UCSD-AML1 (cell line): Measurements from ENCODE around the gene IGFN1.

ENCODE experiments used
- DNase-seq: peaks from one replicate; lab custom pipeline; 2025; ENCODE audit not compliant: unreplicated experiment; lab: John Stamatoyannopoulos, UW

IGFN1 gene

DNA sequence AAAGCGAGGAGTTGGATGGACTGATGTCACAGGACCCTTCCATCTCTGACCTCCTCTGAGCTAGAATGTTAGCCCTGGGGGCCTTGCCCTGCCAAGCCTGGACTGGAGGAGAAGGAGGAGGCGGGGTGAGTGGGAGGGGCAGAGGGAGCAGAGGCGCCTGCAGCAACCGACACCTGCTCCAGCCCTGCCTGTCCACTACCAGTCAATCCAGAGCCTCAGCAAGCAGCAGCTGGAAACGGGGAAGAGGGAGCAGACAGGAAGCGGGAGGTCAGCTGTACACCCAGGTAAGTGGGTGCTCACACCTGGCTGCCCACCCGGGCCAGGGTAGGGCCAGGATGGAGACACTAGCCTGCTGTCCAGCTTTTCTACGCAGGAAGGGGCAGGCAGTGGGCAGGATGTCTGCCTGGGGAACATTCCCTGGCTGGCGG, at the start of gene IGFN1:
Gene IGFN1, plus strand, starts transcription at position 201 of the 428 bp plus-strand sequence. CDS start 2,470 bp downstream, outside the sequence.
- DNase-seq, result no peak

GRCh38 chr1:201140941-201141260, 49.7 kb upstream of the IGFN1 start:
- DNase-seq, result no peak

GRCh38 chr1:201141418-201141817, 49.2 kb upstream of the IGFN1 start:
- DNase-seq, result no peak

DNA sequence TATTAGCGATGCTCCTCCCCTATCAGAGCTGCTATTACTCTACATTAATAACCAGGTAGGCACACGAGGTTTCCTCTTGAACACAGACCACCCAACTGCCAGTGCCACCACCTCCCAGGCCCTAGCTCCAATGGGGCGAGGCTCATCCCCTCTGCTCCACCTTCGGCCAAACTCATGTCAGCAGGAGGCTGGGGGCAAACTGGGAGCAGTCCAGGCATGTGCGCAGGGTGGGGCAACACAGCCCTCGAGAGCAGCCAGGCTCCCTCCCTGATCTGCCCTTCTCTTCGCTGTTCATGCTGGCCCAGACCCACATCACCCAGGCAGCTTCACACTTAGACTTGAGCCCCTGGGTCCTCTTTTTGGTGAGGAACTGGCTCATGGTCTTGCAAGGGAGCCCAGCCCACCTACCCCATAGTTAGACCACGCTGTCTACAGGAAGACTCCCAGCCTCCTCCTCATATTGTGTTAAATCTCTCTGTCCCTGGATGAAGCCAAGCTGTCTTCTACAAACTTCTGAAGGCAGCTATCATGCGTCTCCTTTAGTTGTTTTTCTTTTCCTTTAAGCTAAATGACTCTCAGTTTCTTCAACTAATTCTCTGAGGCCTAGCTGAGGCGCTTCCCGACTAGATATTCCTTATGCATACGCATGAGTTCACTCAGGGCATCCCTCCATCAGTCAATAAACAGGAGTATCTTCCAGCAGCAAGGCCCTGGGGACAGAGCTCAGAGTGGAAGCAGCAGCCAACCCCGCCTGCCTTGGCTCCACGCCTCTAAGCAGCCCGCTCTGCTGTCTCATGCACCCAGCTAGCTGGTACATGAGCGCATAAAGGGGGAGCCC, 48.4 kb upstream of the IGFN1 start:
- DNase-seq, result no peak

DNA sequence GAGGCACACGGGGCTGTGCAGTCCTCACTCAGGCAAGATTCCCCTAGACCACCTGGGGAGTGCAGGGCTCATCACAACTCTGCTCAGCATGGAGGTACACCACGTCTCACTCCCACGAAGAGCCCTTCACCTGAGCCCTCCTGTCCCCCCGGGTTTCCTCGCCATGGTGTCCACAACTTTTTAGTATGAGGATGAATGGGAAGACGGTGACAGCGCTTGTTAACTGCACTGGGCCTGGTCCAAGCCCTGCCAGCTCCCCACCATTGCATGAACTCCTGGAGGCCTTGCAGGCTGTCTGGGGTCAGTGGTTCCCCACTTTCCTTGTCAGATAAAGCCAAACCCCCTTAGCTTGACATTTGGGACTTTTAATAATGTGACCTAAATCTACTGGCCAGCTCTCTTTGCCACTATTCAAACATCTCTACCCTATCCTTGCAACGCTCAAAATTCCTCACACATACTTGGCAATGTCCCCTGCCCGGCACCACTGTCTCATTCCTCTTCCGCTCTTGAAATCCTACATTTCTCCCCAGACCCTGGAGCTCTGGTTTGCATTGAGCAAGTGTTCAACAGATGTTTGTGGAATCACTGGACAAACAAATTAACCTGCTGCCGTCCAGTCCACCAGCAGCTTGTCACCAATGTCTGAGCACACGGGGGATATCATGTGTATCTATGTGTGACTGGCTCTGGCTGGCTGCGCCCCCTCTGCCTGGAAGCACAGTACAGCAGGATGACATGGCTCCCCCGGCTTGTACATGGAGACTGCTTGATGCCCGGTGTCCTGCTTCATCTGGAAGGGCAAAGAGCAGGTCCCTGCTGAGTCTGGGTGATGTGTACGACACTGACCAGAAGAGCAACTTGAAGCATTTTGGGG, 47.5 kb upstream of the IGFN1 start:
- DNase-seq, result no peak

GRCh38 chr1:201143726-201144635, 46.6 kb upstream of the IGFN1 start:
- DNase-seq, result no peak

- no peak for DNase-seq
These were observed 45.9 kb upstream of the IGFN1 start for GRCh38 chr1:201144701-201145100.

DNA sequence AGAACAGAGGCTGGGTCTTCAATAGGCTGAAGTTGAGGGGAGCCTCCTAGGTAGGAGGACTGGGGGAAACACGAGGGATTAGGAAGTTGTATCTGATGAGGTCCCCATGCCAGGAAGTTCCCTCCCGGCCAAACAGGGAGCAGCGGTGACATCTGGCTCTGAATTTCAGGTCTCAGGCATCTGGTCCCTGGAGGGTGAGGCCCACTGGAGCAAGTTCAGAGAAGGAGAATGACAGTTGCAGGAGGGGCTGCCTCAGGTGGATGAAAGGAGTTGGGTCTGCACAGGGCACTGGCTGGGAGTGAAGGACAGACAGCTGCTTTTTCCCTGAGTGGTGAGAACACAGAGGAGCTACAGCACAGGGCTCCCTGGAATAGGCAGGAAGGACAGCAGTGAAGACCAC, 45.5 kb upstream of the IGFN1 start:
- DNase-seq, result no peak

- no peak for DNase-seq
These were observed 44.8 kb upstream of the IGFN1 start for GRCh38 chr1:201145816-201146215.

DNA sequence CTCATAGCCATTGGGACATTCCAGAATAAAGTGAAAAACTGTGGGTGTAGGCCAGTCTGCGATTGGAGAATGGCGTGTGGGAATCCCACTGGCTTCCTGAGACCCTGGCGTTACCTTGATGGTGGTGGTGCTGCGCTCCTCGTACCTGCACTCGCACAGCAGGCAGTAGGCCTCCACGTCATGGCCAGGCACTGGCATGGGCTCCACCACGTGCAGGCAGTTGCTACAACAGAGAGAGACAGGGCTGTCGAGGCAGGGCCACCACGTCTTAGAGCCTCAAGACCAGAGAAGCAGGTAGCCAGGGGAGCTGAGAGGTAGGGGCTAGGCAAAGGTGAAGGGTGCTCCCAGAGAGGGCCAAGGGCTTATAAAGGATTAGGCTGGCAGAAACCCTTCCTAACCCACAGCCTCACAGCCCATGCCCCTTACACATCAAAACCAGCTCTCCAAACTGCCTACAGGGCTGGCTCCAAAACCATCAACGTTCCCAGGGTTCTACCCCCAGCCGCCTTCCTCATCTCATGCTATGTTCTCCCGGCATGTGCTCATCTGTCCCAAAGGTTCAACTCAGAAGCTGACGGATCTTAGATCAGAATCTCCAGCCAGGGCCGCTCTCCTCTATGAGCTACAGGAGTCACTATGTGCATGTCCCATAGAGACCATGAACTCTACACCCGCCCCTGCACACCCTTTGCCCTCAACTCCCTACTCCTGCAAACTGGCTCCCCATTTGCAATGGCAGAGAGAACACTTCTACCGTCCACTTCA, 43.8 kb upstream of the IGFN1 start:
- no peak for DNase-seq

DNA sequence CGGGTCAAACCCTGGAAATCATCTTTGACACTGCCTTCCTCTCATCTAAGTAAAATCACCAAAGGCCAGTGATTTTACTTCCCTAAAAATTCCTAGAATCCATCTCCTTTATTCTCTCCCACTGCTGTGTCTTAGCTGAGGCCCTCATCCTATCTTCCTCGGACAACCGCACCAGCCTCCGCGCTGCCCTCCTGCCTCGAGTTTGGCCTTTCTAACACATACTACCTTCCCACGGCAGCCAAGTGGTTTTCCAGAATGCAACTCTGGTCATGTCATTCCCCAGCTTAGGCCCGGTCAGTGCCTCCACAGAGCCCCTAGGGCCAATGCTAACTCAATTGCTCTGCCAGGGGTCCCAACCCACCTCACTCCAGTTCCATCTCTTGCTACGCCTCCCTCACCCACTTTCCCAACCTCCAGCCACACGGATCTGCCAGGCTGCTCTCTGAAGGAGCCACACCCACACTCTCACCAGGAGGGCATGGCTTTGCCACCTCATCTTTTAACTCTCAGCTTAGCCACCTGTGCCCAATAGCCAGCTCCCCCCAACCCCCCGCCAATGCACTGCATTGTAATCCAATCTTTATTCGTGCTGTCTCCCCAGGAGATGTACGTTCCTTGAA, 43.1 kb upstream of the IGFN1 start:
- no peak for DNase-seq

DNA sequence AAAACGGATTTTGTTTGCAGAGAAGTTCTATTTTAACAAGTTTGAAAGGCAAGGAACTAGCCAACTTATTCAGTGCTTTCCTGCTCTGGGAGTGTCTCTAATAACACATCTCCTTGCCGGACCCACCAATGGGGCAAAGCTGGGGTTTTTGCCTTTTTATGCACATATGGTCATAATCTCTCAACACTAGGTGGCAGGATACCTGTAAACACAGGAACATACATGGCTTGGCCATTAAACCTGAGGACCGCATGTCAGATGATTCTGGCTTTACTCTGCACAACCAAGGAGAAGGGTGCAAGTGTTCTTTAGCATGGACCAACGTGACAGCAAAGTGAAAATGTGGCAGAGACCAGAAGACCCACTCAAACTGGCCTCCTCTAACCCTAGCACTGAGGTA, 41.2 kb upstream of the IGFN1 start:
- DNase-seq, result no peak

GRCh38 chr1:201153474-201154388, 36.9 kb upstream of the IGFN1 start:
- peak; percentile 83 for DNase-seq

DNA sequence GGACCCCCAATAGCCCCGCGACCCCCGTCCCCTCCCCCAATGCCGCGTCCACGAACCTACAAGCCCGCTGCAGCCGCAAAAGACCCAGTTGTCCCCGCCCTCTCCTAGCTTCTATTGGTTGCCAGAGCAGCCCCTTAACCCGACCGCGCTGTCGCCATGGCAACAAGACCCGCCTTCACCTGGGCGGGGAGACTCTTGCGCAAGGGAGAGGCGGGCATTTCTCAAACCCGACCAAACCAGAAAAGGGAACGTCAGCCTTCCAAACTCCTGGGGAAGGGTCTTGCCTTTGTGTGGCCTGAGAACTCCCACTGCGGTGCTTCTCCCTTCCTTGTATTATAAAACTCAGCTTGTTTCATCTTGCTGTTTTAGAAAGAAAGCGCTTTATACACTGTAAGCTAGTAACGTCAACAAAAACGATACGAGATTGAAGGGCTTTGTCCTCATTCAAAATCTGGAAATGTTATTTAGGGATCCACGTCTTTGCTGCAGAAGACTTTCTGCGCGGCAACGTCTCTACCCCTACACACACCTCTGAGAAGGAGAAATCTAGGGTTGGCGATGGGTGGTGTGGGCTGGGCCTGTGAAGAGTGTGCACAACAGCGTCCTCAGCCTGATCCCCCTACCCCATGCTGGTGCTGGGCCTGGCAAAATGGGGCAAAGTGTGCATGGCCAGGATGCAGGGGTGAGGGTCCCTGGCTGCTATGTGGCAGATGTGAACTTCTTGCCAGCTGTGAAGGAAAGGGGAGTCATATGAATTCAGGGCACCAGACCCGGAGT, 36.0 kb upstream of the IGFN1 start, which contains the start of gene TMEM9:
Gene TMEM9, minus strand, starts transcription at position 86 of the 777 bp plus-strand sequence. CDS start 551 bp downstream, outside the sequence.
- DNase-seq, result peak; percentile 95

DNA sequence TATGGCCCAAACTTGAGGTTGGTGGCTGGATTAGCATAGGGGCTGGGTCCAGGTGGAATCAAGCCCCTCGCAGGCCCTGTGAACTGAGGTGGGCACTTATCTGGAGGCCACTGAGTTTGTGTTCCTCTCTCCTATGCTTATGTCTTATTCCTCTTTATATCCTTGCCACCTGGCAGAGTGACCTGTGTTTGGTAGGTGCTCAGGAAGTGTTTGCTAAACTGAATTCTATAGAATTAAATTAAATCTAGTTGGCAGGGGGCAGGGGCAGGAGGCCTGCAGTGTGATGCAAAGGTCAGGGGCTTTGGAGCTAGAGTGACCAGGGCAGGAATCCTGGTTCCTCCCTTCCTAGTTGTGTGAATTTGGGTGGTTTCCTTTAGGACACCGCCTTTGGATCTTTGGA, 35.3 kb upstream of the IGFN1 start:
- DNase-seq, result no peak

DNA sequence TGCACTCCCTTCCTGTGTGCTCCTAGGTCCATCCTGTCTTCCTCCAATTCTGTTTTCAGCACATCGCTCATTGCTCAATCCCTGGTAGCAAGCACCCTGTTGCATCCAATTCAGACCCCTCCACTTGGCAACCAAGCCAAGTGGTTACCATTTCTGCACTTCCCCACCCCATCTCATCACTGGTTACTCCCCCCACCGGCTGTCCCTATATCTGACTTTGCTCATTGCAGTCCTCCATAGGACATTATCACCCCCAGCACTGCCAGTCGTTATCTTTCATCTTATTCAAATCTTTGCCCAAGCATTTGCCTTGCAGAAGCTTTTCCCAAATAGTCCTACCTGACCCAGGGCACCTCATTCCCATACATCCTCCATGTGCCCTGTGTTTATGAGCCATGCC, 34.3 kb upstream of the IGFN1 start:
- DNase-seq, result no peak

DNA sequence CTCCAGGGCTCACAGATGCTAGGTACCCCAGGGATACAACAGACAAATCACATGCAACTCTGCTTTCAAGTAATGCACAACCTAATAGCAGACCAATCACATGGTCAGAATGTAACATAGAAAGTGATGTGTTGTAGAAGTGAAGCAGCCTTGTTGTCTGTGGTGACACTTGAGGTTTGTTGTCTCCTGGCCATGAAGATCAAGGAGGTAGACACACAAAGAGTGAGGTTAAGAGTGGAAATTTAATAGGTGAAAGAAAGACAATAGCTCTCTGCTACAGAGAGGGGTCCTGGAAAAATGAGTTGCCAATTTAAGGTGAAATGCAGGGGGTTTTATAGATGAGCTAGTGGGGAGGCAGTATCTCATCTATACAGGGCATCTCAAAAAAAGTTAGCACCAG, 33.8 kb upstream of the IGFN1 start:
- no peak for DNase-seq

GRCh38 chr1:201157949-201158348, 32.7 kb upstream of the IGFN1 start:
- DNase-seq, result no peak
